GM19240 (cell line): Measurements from ENCODE around the gene TLX2.
A peak's percentile ranks its signal among the peaks of the same experiment; 100 is the strongest.

ENCODE experiments used
- DNase-seq: peaks from one replicate; pipeline ENCODE4 v3.0.0; 2011; ENCODE audit warnings: low spot score; ENCODE audit not compliant: insufficient read length

TLX2 gene

GRCh38 chr2:74511104-74511989, 2.9 kb upstream of the TLX2 start:
- no peak for DNase-seq

GRCh38 chr2:74512744-74513604, 1.3 kb upstream of the TLX2 start:
- DNase-seq: no peak

GRCh38 chr2:74513605-74514367, 464 bp upstream of the TLX2 start:
- DNase-seq: no peak

GRCh38 chr2:74515271-74515980, 1.2 kb downstream of the TLX2 start:
- DNase-seq: no peak

- DNase-seq: no peak
These were observed 1.9 kb downstream of the TLX2 start for GRCh38 chr2:74515981-74516633.

GRCh38 chr2:74516650-74517049, 2.4 kb downstream of the TLX2 start:
- DNase-seq: no peak

GRCh38 chr2:74522516-74522915, 8.3 kb downstream of the TLX2 start:
- no peak for DNase-seq

- no peak for DNase-seq
These were observed 9.8 kb downstream of the TLX2 start for GRCh38 chr2:74524005-74524404.

- no peak for DNase-seq
These were observed 10.9 kb downstream of the TLX2 start for GRCh38 chr2:74524955-74525716.

GRCh38 chr2:74525717-74526648, 11.7 kb downstream of the TLX2 start, which contains the start of gene DQX1:
DQX1 (minus strand) TSS chr2:74526231; CDS start chr2:74525729, 502 bp downstream.
- DNase-seq: no peak

GRCh38 chr2:74526649-74527230, 12.5 kb downstream of the TLX2 start:
- DNase-seq: no peak

GRCh38 chr2:74527741-74528140, 13.5 kb downstream of the TLX2 start:
- no peak for DNase-seq

GRCh38 chr2:74528600-74529356, 14.5 kb downstream of the TLX2 start:
- no peak for DNase-seq

GRCh38 chr2:74529357-74530238, 15.3 kb downstream of the TLX2 start, which contains the start of the genes AUP1 and HTRA2:
AUP1 (minus strand) TSS chr2:74529706; CDS start chr2:74529629, 77 bp downstream.
HTRA2 (plus strand) TSS chr2:74529933; CDS start chr2:74530007, 74 bp downstream.
- DNase-seq: peak; percentile 96

- DNase-seq: peak; percentile 79
These were observed 16.3 kb downstream of the TLX2 start for GRCh38 chr2:74530239-74531187.
